ENCODE measurements around the gene MAD1L1. TPM values are rescaled to one million over a fixed set of nuclear protein-coding genes. Genes with fewer than 3 reads are reported as not detected.

The MAD1L1 gene
- total RNA-seq, 1 experiment from 2014 or later: 38.5 TPM

- intact Hi-C loops (cut with micrococcal nuclease): loop anchor here (2.0 to 5.0 kb wide), 2 partner anchors 347 to 421 kb away; no protein-coding TSS in a partner anchor
- Histone ChIP-seq H3K27ac (ENCODE audit: low read depth, low read length) (no peak overlapping the region), H4K20me1 (ENCODE audit: insufficient read depth) (no peaks in the 10 kb centered on the region), H2AFZ (ENCODE audit: low read depth, low read length, poor library complexity, severe bottlenecking) (no peak overlapping the region), H3K9ac (ENCODE audit: low read length) (no peak overlapping the region), H3K4me2 (ENCODE audit: low read length) (no peak overlapping the region), H3K36me3 (ENCODE audit: control insufficient read depth in 1 of 2, insufficient read depth in 2 of 2, low read length in 2 of 2) (no peaks in the 10 kb centered on the region), H3K9me2 (ENCODE audit: insufficient read depth) (no peaks in the 10 kb centered on the region), H3K27me3 (ENCODE audit: insufficient read depth, low read length) (no peaks in the 10 kb centered on the region), H3K79me2 (ENCODE audit: insufficient read depth, low read length) (no peaks in the 10 kb centered on the region), H3K9me3 (ENCODE audit: control insufficient read depth in 1 of 2, insufficient read depth in 1 of 2, low read depth in 1 of 2, low read length in 2 of 2) (no peaks in the 10 kb centered on the region), H3K4me3 (replicated peaks in 1 of 2; ENCODE audit: low read depth in 1 of 2, low read length in 2 of 2) (no peak overlapping the region), H3K4me1 (ENCODE audit: control insufficient read depth in 1 of 2, insufficient read depth in 2 of 2, low read length in 2 of 2) (no peaks in the 10 kb centered on the region)
- TF ChIP-seq REST (IDR thresholded peaks at IDR 0.05; ENCODE audit: low read depth) (no peak), SIN3A (IDR thresholded peaks at IDR 0.05; ENCODE audit: low read depth) (no peak)
- BruUV-seq (replicated peaks): no TSS peak
- ATAC-seq (no peak), DNase-seq (ENCODE audit: low read depth, low spot score) (no peak)
- ChIA-PET RAD21 (ENCODE audit: low non-redundant PET in 1 of 2, low total read pairs in 2 of 2, uncharacterized antibody in 2 of 2, unreplicated experiment in 2 of 2) (no interaction called here), POLR2A (no interaction called here), CTCF (no interaction called here)
Measured at GRCh38 chr7:1925973-1926907, 306.5 kb downstream of the MAD1L1 start.

GRCh38 chr7:1925349-1925748, 307.4 kb downstream of the MAD1L1 start:
- peak; percentile 58; the same call in 1 of the 2 replicates for ATAC-seq

More at GRCh38 chr7:1925349-1925748, 307.4 kb downstream of the MAD1L1 start:
- Histone ChIP-seq H2AFZ (ENCODE audit: low read depth, low read length, poor library complexity, severe bottlenecking) (no peak overlapping the region), H3K36me3 (ENCODE audit: control insufficient read depth in 1 of 2, insufficient read depth in 2 of 2, low read length in 2 of 2) (no peaks in the 10 kb centered on the region), H3K27me3 (ENCODE audit: insufficient read depth, low read length) (no peaks in the 10 kb centered on the region), H3K4me2 (ENCODE audit: low read length) (no peak overlapping the region), H3K9me3 (ENCODE audit: control insufficient read depth in 1 of 2, insufficient read depth in 1 of 2, low read depth in 1 of 2, low read length in 2 of 2) (no peaks in the 10 kb centered on the region), H3K79me2 (ENCODE audit: insufficient read depth, low read length) (no peaks in the 10 kb centered on the region), H3K9ac (ENCODE audit: low read length) (no peak overlapping the region), H3K9me2 (ENCODE audit: insufficient read depth) (no peaks in the 10 kb centered on the region), H3K27ac (ENCODE audit: low read depth, low read length) (no peak overlapping the region), H4K20me1 (ENCODE audit: insufficient read depth) (no peaks in the 10 kb centered on the region), H3K4me3 (replicated peaks in 1 of 2; ENCODE audit: low read depth in 1 of 2, low read length in 2 of 2) (no peak overlapping the region), H3K4me1 (ENCODE audit: control insufficient read depth in 1 of 2, insufficient read depth in 2 of 2, low read length in 2 of 2) (no peaks in the 10 kb centered on the region)
- no peak for TF ChIP-seq POLR2A (IDR thresholded peaks at IDR 0.05; ENCODE audit: borderline replicate concordance, extremely low read depth, insufficient read depth, insufficient read length)
- peak; percentile 47 for TF ChIP-seq RAD21 (IDR thresholded peaks at IDR 0.05; ENCODE audit: low read depth)
- TF ChIP-seq CTCF (IDR thresholded peaks at IDR 0.05 in 2 of 3, conservative IDR thresholded peaks at IDR 0.05 in 1 of 3; ENCODE audit: borderline replicate concordance in 1 of 3, insufficient read depth in 1 of 3, low read depth in 2 of 3, low read length in 2 of 3): peak in 2 of 3 experiments; percentile 27 to 31; a peak in 2 of 6 replicates
- TF ChIP-seq TCF7L2 (IDR thresholded peaks at IDR 0.05; ENCODE audit: borderline replicate concordance, extremely low read depth, insufficient read depth, insufficient read length): no peak
- intact Hi-C loops (cut with micrococcal nuclease): loop anchor here (2.0 to 5.0 kb wide), 2 partner anchors 347 to 422 kb away; no protein-coding TSS in a partner anchor
- DNase-seq (ENCODE audit: low read depth, low spot score): no peak
- RAD21 ChIA-PET (ENCODE audit: low non-redundant PET in 1 of 2, low total read pairs in 2 of 2, uncharacterized antibody in 2 of 2, unreplicated experiment in 2 of 2): no interaction called here
- POLR2A ChIA-PET: no interaction called here
- no TSS peak for BruUV-seq (replicated peaks)
- CTCF ChIA-PET: no interaction called here
